ENCODE results near the gene FSTL5.

- no peak for TF ChIP-seq CTCF (IDR thresholded peaks at IDR 0.05; ENCODE audit: low read length)
- TF ChIP-seq EZH2phosphoT487 (IDR thresholded peaks at IDR 0.05; ENCODE audit: low read length): no peak
- no peak for TF ChIP-seq EZH2 (optimal IDR thresholded peaks at IDR 0.05; ENCODE audit: low read depth, low read length)
Measured at GRCh38 chr4:161655148-161655547, 508.7 kb downstream of the FSTL5 start.
